Large intestine (tissue), 3 donors: Measurements from ENCODE around the gene CCDC68. TPM values are rescaled to one million over a fixed set of nuclear protein-coding genes. Genes with fewer than 3 reads are reported as not detected.

Experiments used
- DNase-seq, 2 donors: peaks; one replicate each; pipeline versions ENCODE4 v3.0.0 to v3.0.0-alpha.2; 2013
- H3K27ac ChIP-seq: one replicate; pipeline ENCODE4 v1.5.1; 2013; ENCODE audit warnings: low read length
- H3K27me3 ChIP-seq: 2 replicates; pipeline ENCODE4 v1.6.1; 2013; ENCODE audit warnings: low read length; ENCODE audit not compliant: control insufficient read depth, insufficient read depth
- H3K36me3 ChIP-seq: 2 replicates; pipeline ENCODE4 v1.6.1; 2013; ENCODE audit warnings: low read length; ENCODE audit not compliant: control insufficient read depth, insufficient read depth
- H3K4me1 ChIP-seq: one replicate; pipeline ENCODE4 v1.6.1; 2013; ENCODE audit warnings: low read length; ENCODE audit not compliant: control insufficient read depth, insufficient read depth
- H3K4me3 ChIP-seq: one replicate; pipeline ENCODE4 v1.5.1; 2013; ENCODE audit warnings: low read length
- H3K9me3 ChIP-seq: one replicate; pipeline ENCODE4 v1.6.1; 2013; ENCODE audit warnings: mild to moderate bottlenecking, low read depth, low read length, moderate library complexity; ENCODE audit not compliant: control insufficient read depth
- WGBS: methylation state at CpG from one replicate; pipeline ENCODE4 v1.1.5; 2013; ENCODE audit warnings: low lambda C conversion rate; ENCODE audit not compliant: insufficient coverage; 5-methylcytosine and 5-hydroxymethylcytosine counted together
- polyA plus RNA-seq: library from polyadenylated mRNA; unstranded; fragments of 120-200 nt; gene quantifications from one replicate; pipeline ENCODE4 v1.2.1, GENCODE V29; 2013

CCDC68 gene
- polyA plus RNA-seq, 1 donor, result 46.3 TPM

DNA sequence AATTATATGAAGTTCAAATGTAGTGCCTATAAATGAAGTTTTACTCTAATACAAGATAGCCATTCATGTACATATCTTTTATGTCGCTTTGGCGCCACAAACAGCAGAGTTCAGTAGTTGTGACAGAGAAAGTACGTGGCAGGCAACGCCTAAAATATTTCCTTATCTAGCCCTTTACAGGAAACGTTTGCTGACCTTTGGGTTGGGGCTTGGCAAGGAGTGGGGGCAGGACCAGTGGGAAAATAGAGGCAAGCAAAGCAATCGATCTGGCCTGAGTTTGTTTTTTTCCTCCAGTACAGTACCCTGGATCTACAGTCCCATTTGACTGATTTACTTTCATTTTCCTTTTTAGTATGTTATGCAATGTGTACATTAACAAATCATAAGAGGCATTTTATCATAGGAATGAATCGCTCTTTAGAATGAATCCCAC, 13.1 kb downstream of the CCDC68 start:
- H3K27ac ChIP-seq, result peak overlapping the region; percentile 45
- DNase-seq, result peak; percentile 87 to 97
- H3K4me1 ChIP-seq, result peaks cover 17% of the 10 kb centered on the region
- H3K4me3 ChIP-seq, result peak overlapping the region; percentile 27
- H3K36me3 ChIP-seq, result peaks cover 8% of the 10 kb centered on the region
- H3K27me3 ChIP-seq, result no peaks in the 10 kb centered on the region
- H3K9me3 ChIP-seq, result no peaks in the 10 kb centered on the region
- no CpG with 5 or more reads among the region's 7 CpGs for WGBS

DNA sequence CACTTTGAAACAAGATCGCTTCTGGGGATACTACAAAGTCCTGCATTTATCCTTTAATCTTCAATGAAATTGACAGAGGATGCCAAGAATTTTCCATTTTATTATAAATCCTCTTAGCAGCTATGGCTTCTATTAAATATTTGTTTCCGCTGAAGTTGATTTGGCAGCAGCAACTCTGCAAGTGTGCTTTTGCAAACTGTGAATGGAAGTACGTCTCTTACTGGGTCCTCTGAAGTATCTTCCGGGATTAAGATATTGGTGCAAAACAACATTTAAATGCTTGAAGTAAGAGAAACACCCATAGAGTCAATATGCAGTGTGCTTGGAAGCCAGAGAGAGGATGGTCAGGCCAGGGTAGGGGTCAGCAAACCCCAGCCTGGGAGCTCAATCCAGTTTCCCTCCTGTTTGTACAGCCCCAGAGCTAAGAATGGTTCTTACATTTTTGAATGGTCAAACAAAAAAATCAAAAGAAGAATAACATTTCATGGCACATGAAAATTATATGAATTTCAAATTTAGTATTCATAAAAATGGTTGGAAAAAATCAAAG, 13.6 kb downstream of the CCDC68 start:
- Histone ChIP-seq H3K27ac (peak overlapping the region; percentile 45), H3K36me3 (peaks cover 8% of the 10 kb centered on the region), H3K4me1 (peaks cover 17% of the 10 kb centered on the region), H3K4me3 (peak overlapping the region; percentile 27), H3K27me3 (no peaks in the 10 kb centered on the region), H3K9me3 (no peaks in the 10 kb centered on the region)
- no peak for DNase-seq
- WGBS, result 100% methylated on average over 1 of the region's 4 CpGs

- no CpG with 5 or more reads among the region's 3 CpGs for WGBS
- H3K27me3 ChIP-seq, result no peaks in the 10 kb centered on the region
- no peak for DNase-seq
- H3K36me3 ChIP-seq, result peaks cover 35% of the 10 kb centered on the region
- no peak overlapping the region for H3K27ac ChIP-seq
- peaks cover 14% of the 10 kb centered on the region for H3K4me1 ChIP-seq
- H3K9me3 ChIP-seq, result no peaks in the 10 kb centered on the region
- no peak overlapping the region for H3K4me3 ChIP-seq
Measured at GRCh38 chr18:54942569-54942968, 16.7 kb downstream of the CCDC68 start.

DNA sequence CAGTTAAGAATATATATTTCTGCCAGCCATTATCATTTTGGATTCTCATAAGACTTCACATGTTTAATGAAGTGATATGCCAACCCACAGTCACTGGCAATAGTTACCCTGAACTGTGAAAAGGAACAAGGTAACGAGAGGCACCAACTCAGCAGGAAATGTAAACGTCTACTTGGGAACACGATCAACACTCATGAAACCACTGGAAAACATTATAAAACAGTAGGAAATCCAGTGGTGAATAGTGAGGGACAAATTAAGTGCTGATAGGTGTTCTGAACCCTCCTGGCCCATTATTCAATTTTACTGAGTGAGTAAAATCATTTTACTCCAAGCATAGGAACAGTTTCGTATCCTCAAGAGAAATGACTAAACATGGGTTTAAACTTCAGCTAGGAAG, 17.1 kb downstream of the CCDC68 start:
- Histone ChIP-seq H3K9me3 (no peaks in the 10 kb centered on the region), H3K4me3 (no peak overlapping the region), H3K36me3 (peaks cover 35% of the 10 kb centered on the region), H3K27me3 (no peaks in the 10 kb centered on the region), H3K4me1 (peaks cover 13% of the 10 kb centered on the region), H3K27ac (no peak overlapping the region)
- WGBS, result 49% methylated on average over 3 of the region's 4 CpGs
- DNase-seq, result no peak

GRCh38 chr18:54939361-54939917, 19.8 kb downstream of the CCDC68 start:
- Histone ChIP-seq H3K36me3 (peaks cover 51% of the 10 kb centered on the region), H3K4me3 (no peak overlapping the region), H3K27me3 (no peaks in the 10 kb centered on the region), H3K9me3 (no peaks in the 10 kb centered on the region), H3K27ac (no peak overlapping the region), H3K4me1 (no peaks in the 10 kb centered on the region)
- WGBS, result no CpG with 5 or more reads among the region's 7 CpGs
- no peak for DNase-seq

- no peak overlapping the region for H3K27ac ChIP-seq
- no peak overlapping the region for H3K4me3 ChIP-seq
- no peaks in the 10 kb centered on the region for H3K9me3 ChIP-seq
- H3K4me1 ChIP-seq, result no peaks in the 10 kb centered on the region
- H3K36me3 ChIP-seq, result peaks cover 54% of the 10 kb centered on the region
- no peak for DNase-seq
- 100% methylated on average over 1 of the region's 3 CpGs for WGBS
- no peaks in the 10 kb centered on the region for H3K27me3 ChIP-seq
Measured at GRCh38 chr18:54938506-54938905, 20.8 kb downstream of the CCDC68 start.

GRCh38 chr18:54932472-54932871, 26.8 kb downstream of the CCDC68 start:
- H3K27ac ChIP-seq, result no peak overlapping the region
- no peaks in the 10 kb centered on the region for H3K4me1 ChIP-seq
- peaks cover 43% of the 10 kb centered on the region for H3K36me3 ChIP-seq
- no peak overlapping the region for H3K4me3 ChIP-seq
- H3K9me3 ChIP-seq, result no peaks in the 10 kb centered on the region
- DNase-seq, result no peak
- H3K27me3 ChIP-seq, result no peaks in the 10 kb centered on the region
- WGBS, result no CpG with 5 or more reads among the region's 1 CpG

DNA sequence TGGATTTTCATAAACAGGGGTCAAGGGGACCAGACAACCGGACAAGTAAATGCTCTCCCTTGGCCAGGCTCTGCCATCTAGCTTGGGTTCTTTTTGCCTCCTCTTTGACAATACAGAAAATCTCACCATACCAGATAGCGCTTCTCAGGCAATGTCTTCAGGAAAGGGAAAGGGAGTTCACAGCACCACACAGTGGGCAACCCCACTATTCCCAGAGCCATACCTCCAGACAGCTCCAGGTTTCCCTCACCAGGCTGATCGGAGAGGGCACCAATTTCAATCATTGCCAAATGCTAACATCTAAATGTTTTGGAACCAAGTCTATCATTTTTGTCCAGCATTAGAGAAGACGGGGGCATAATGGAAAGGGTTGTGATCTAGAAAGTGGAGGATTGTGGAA, 28.1 kb downstream of the CCDC68 start:
- Histone ChIP-seq H3K36me3 (peaks cover 39% of the 10 kb centered on the region), H3K9me3 (no peaks in the 10 kb centered on the region), H3K27me3 (no peaks in the 10 kb centered on the region), H3K4me3 (no peak overlapping the region), H3K27ac (no peak overlapping the region), H3K4me1 (no peaks in the 10 kb centered on the region)
- no peak for DNase-seq
- WGBS, result 100% methylated on average over 2 of the region's 4 CpGs

DNA sequence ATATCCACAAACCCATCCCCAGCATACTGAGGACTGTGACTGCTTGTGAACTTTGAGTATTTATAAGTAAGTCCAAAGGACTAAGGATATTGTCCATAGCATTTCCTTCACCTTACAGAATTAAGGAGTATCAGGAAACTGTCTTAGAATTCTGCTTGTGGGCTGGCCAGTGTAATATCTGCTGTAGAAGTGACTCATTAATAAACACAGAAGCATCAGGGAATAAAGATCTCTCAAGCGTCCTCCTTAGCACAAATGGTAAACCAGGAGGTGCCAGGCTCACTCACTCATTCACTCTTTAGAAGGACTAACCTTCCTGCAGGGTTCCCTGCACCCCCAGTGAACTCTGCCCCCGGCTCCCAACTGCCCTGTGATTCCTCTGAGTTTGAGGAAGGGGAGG, 31.0 kb downstream of the CCDC68 start:
- no peaks in the 10 kb centered on the region for H3K9me3 ChIP-seq
- peaks cover 39% of the 10 kb centered on the region for H3K36me3 ChIP-seq
- no peak overlapping the region for H3K27ac ChIP-seq
- H3K27me3 ChIP-seq, result no peaks in the 10 kb centered on the region
- H3K4me1 ChIP-seq, result no peaks in the 10 kb centered on the region
- no peak for DNase-seq
- H3K4me3 ChIP-seq, result no peak overlapping the region
- WGBS, result no CpG with 5 or more reads among the region's 2 CpGs

DNA sequence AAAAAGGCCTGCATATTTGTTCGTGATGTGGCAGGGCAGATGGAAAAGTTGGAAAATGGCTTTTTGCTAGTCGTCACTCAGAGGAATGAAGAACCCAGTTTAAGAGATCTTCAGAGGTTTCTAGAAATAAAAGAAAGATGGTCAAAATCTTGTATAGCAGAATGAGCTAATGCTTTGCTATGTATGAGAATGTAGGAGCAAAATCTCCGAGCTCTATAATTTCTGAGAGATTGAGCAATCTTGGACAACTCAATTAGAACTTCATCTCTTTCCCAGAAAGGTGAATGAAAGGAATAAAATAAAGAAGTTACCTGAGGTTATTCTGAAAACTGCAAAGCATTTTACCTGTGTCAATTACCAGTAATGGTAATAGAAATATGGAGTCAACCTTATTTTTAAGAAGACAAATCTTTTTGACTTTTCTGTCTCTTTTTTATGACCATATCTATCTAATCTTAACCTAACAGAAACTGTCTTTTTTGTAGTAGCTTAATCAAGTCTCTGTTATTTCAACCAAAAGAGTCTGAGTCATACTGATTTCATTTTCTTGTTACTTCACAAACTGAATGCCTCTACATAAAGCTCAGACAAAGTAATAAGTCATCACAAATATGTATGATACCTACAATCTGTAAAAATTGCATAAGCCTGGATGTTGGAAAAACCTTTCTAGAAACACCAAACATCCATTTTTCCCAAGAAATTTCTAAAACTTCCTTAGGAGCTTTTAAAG, 32.5 kb downstream of the CCDC68 start:
- Histone ChIP-seq H3K4me1 (no peaks in the 10 kb centered on the region), H3K36me3 (peaks cover 39% of the 10 kb centered on the region)
- WGBS, result 100% methylated on average over 2 of the region's 3 CpGs

More for the DNA sequence above, 32.5 kb downstream of the CCDC68 start:
- Histone ChIP-seq H3K27ac (no peak overlapping the region), H3K9me3 (no peaks in the 10 kb centered on the region), H3K27me3 (no peaks in the 10 kb centered on the region), H3K4me3 (no peak overlapping the region)
- no peak for DNase-seq
